GM23248 (cell line): ENCODE measurements around the gene ARSG. TPM values are rescaled to one million over a fixed set of nuclear protein-coding genes. Genes with fewer than 3 reads are reported as not detected.

Experiments
- DNase-seq: peaks from one replicate; pipeline ENCODE4 v3.0.0-alpha.2; 2015
- H2AFZ ChIP-seq: fragments of 200-600 bp; sonication (generic); 2 replicates; pipeline ENCODE4 v1.6.1; 2016; ENCODE audit warnings: antibody characterized with exemption
- H3F3A ChIP-seq: fragments of 200-600 bp; sonication (generic); 2 replicates; pipeline ENCODE4 v1.6.1; 2016; ENCODE audit warnings: mild to moderate bottlenecking, antibody characterized with exemption, mixed run types; ENCODE audit not compliant: insufficient read depth
- H3K27ac ChIP-seq: fragments of 200-600 bp; sonication (generic); 2 replicates; pipeline ENCODE4 v1.5.1; 2016; ENCODE audit warnings: mild to moderate bottlenecking
- H3K27me3 ChIP-seq: fragments of 200-600 bp; sonication (generic); replicated peaks from 2 replicates; pipeline ENCODE4 v1.6.1; 2016; ENCODE audit warnings: mild to moderate bottlenecking; ENCODE audit not compliant: insufficient read depth
- H3K36me3 ChIP-seq: fragments of 200-600 bp; sonication (generic); 2 replicates; pipeline ENCODE4 v1.6.1; 2016; ENCODE audit warnings: low read depth, mild to moderate bottlenecking
- H3K4me1 ChIP-seq: fragments of 200-600 bp; sonication (generic); 2 replicates; pipeline ENCODE4 v1.6.1; 2016; ENCODE audit warnings: mild to moderate bottlenecking; ENCODE audit not compliant: insufficient read depth
- H3K4me2 ChIP-seq: fragments of 200-600 bp; sonication (generic); one replicate; pipeline ENCODE4 v1.6.1; 2016; ENCODE audit warnings: mild to moderate bottlenecking; ENCODE audit not compliant: unreplicated experiment
- H3K4me3 ChIP-seq: fragments of 200-600 bp; sonication (generic); 2 replicates; pipeline ENCODE4 v1.5.1; 2016; ENCODE audit warnings: mild to moderate bottlenecking
- H3K79me2 ChIP-seq: fragments of 200-600 bp; sonication (generic); 2 replicates; pipeline ENCODE4 v1.6.1; 2016; ENCODE audit warnings: mild to moderate bottlenecking; ENCODE audit not compliant: insufficient read depth
- H3K9ac ChIP-seq: fragments of 200-600 bp; sonication (generic); 2 replicates; pipeline ENCODE4 v1.6.1; 2016; ENCODE audit warnings: mild to moderate bottlenecking
- H3K9me2 ChIP-seq: fragments of 200-600 bp; sonication (generic); 2 replicates; pipeline ENCODE4 v1.6.1; 2016; ENCODE audit warnings: mixed run types, mild to moderate bottlenecking, moderate library complexity; ENCODE audit not compliant: insufficient read depth
- H3K9me3 ChIP-seq: fragments of 200-600 bp; sonication (generic); one replicate; pipeline ENCODE4 v1.6.1; 2017; ENCODE audit warnings: low read depth
- H4K20me1 ChIP-seq: fragments of 200-600 bp; sonication (generic); 2 replicates; pipeline ENCODE4 v1.6.0; 2016; ENCODE audit not compliant: insufficient read depth
- EZH2 ChIP-seq: fragments of 200-600 bp; sonication (generic); IDR thresholded peaks from 2 replicates; pipeline ENCODE4 v1.6.1; 2018; ENCODE audit warnings: antibody characterized with exemption, mild to moderate bottlenecking; ENCODE audit not compliant: insufficient read depth, poor library complexity, severe bottlenecking
- EZH2phosphoT487 ChIP-seq: fragments of 200-600 bp; sonication (generic); IDR thresholded peaks from 2 replicates; pipeline ENCODE4 v1.6.1; 2018; ENCODE audit warnings: antibody characterized with exemption, moderate library complexity, mild to moderate bottlenecking, low read depth; ENCODE audit not compliant: insufficient read depth
- WGBS, 2 experiments: methylation state at CpG; one replicate each; pipeline ENCODE4 v1.1.6; 2015 to 2017; ENCODE audit warnings: low lambda C conversion rate in 2 of 2, low coverage in 1 of 2; ENCODE audit errors: missing lambda C conversion rate in 2 of 2; 5-methylcytosine and 5-hydroxymethylcytosine counted together
- in situ Hi-C: fragments of 300-500 bp; cut with MboI; formaldehyde crosslinking; loops from 2 replicates; pipeline ENCODE4 v1.15.0; 2020
- polyA plus RNA-seq: library from polyadenylated mRNA; unstranded; fragments of >200 nt; fragmentation: Nextera tagmentation; extraction: Ambion mirVana; gene quantifications from 2 replicates; pipeline ENCODE4 v1.2.1, GENCODE V29; 2016
- total RNA-seq: library from RNA; depleted of rRNA; stranded (reverse); fragments of >200 nt; shearing (Covaris generic); gene quantifications from 2 replicates; pipeline ENCODE4 v1.2.3, GENCODE V29; 2014

The ARSG gene
- total and polyA plus RNA-seq, 2 experiments from 2014 or later = 2.8 to 5.6 TPM

DNA sequence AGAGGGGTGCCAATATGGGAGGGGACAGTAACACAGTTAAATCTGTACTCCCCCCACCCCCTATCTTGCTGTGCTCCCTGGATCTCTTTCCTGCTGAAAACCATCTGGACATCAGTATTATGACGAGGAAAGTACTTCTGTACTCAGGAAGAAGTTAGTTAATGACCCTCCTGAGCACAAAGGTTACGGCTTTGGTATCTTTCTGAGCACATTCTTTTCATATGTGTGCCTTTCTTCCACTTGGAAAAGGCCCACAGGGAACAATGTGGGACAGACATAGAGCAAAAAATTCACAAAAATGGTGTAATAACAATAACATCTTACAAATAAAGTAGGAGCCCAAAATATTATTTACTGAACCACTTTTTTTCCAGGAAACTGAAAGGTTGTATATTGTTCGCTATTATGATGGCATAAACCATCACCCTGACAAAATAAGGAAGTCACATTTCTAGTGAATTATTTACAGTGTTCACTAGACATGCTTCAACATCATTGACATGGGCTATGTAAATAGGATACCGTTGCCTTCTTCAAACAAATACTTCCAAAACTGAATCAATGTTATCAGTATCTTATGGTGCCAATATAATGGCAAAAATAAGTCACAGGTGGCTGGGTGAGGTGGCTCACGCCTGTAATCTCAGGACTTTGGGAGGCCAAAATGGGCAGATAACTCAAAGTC, 160.5 kb downstream of the ARSG start:
- no peaks in the 10 kb centered on the region for H3K9me3 ChIP-seq
- H3K9ac ChIP-seq = no peak overlapping the region
- H3K36me3 ChIP-seq = peaks cover 52% of the 10 kb centered on the region
- H3K9me2 ChIP-seq = no peaks in the 10 kb centered on the region
- in situ Hi-C loops = no loop called here
- H3F3A ChIP-seq = peaks cover 29% of the 10 kb centered on the region
- H3K4me2 ChIP-seq = no peak overlapping the region
- 0 out of 2 replicates have a peak, but pooled peaks cover 3% of the 10 kb centered on the region for H4K20me1 ChIP-seq
- no peak for TF ChIP-seq EZH2
- no peak for TF ChIP-seq EZH2phosphoT487
- H3K27me3 ChIP-seq = no peaks in the 10 kb centered on the region
- no peak overlapping the region for H2AFZ ChIP-seq
- peaks cover 16% of the 10 kb centered on the region for H3K4me1 ChIP-seq
- no peak overlapping the region for H3K27ac ChIP-seq
- H3K79me2 ChIP-seq = peaks cover 54% of the 10 kb centered on the region
- no peak for DNase-seq
- WGBS, 2 experiments = 95 to 97% methylated on average over 5 of the region's 5 CpGs
- no peak overlapping the region for H3K4me3 ChIP-seq

DNA sequence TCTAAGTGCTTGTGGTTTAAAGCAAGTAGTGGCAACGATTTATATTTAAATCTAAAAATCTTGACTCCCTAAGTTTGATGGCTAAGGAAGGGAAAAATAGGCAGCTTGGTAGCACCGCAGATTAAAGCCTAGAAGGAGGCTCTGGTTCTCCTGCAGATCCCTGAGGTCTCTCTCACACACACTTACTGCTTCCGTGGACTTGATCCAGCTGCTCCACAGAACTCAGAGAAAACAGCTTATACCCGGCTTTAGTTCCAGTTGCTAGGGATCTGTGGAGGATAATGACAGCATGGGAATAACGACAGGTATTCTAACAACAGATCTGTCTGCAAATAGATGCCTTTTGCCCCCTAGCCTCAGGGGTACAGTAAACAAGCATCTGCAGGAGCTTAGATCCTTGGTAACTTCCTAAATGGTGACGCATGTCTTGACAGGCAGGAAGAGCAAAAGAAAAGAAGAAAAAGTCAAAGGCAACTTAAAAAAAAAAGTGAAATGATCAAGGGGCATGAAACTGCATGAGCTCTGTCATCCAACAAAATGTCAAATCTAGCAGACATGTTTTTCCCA, 161.5 kb downstream of the ARSG start:
- H3K27ac ChIP-seq = no peak overlapping the region
- no peaks in the 10 kb centered on the region for H3K9me2 ChIP-seq
- H3K4me2 ChIP-seq = no peak overlapping the region
- H3K79me2 ChIP-seq = peaks cover 54% of the 10 kb centered on the region
- H3K36me3 ChIP-seq = peaks cover 48% of the 10 kb centered on the region
- no peak overlapping the region for H3K4me3 ChIP-seq
- no peak overlapping the region for H2AFZ ChIP-seq
- no peaks in the 10 kb centered on the region for H3K9me3 ChIP-seq
- peaks cover 16% of the 10 kb centered on the region for H3K4me1 ChIP-seq
- in situ Hi-C loops = no loop called here
- H3K9ac ChIP-seq = no peak overlapping the region
- H3K27me3 ChIP-seq = no peaks in the 10 kb centered on the region
- WGBS, 2 experiments = 67 to 74% methylated on average over 6 of the region's 6 CpGs
- 0 out of 2 replicates have a peak, but pooled peaks cover 3% of the 10 kb centered on the region for H4K20me1 ChIP-seq
- H3F3A ChIP-seq = peaks cover 29% of the 10 kb centered on the region
- no peak for TF ChIP-seq EZH2phosphoT487
- TF ChIP-seq EZH2 = no peak
- DNase-seq = no peak

DNA sequence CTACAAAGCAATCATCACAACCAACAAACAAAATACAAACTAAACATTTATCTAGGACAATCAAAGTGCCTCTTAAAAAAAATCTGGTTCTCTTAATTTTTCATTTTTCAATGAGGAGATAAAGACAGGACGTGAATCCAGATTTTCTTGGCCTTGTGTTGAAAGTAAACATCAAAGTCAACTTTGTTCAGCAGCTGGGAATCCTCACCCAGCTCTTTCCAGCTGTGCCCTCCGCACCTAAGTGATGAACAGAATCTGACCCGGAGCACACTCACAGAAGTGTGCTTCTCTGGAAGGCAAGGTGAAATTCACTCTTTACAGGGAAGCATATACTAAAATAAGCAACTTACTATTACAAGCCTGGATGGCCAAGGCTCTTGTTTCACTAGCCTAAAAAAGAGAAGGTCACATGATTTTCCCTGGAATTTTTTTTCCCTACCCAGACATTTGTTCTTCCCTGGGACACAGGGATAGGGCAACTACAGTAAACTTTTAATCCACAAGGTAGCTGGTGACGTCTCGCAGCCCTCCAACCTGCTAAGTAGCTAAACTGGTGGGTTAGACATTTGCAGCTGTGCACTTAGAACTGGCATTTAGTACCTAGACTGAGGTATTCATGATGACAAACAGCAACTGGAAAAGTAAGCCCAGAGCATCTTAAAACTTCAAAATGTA, 162.8 kb downstream of the ARSG start:
- Histone ChIP-seq H3K9me3 (no peaks in the 10 kb centered on the region), H3K36me3 (peaks cover 35% of the 10 kb centered on the region), H4K20me1 (0 out of 2 replicates have a peak, but pooled peaks cover 3% of the 10 kb centered on the region), H3K79me2 (peaks cover 54% of the 10 kb centered on the region), H3K9me2 (no peaks in the 10 kb centered on the region), H3K9ac (peak overlapping the region; percentile 99), H3K4me3 (no peak overlapping the region), H2AFZ (no peak overlapping the region), H3F3A (peaks cover 36% of the 10 kb centered on the region), H3K4me2 (no peak overlapping the region), H3K27ac (peak overlapping the region; percentile 99; the same call in 1 of the 2 replicates), H3K27me3 (no peaks in the 10 kb centered on the region), H3K4me1 (peaks cover 16% of the 10 kb centered on the region)
- TF ChIP-seq EZH2phosphoT487 = no peak
- TF ChIP-seq EZH2 = no peak
- in situ Hi-C loops = no loop called here
- WGBS, 2 experiments = 92 to 94% methylated on average over 5 of the region's 5 CpGs
- no peak for DNase-seq

DNA sequence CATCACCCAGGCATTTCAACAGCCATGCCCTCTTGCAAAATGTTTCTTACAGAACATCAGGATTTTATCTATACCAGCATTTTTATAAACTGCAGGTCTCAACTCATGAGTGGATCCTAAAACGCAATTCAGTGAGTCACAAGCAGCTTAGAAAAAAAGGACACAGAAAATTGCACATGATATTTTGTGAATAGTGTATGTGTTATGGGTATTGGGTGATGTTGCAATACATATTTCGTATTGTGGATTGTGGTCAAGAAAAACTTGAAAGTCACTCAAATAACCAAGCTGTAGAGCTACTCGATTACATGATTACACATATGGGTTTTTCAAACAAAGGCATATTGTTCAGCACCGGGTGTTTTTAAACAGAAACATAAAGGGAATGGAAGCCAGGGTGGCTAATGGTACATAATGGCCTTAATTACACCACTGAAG, 164.6 kb downstream of the ARSG start:
- H3K9me3 ChIP-seq = no peaks in the 10 kb centered on the region
- H3K79me2 ChIP-seq = peaks cover 45% of the 10 kb centered on the region
- in situ Hi-C loops = no loop called here
- peak; percentile 90 for DNase-seq
- H3K9me2 ChIP-seq = no peaks in the 10 kb centered on the region
- H3F3A ChIP-seq = peaks cover 36% of the 10 kb centered on the region
- H3K9ac ChIP-seq = peak overlapping the region; percentile 99
- no peak overlapping the region for H2AFZ ChIP-seq
- H3K36me3 ChIP-seq = peaks cover 17% of the 10 kb centered on the region; the same call in 1 of the 2 replicates
- TF ChIP-seq EZH2phosphoT487 = no peak
- no peak for TF ChIP-seq EZH2
- peaks cover 16% of the 10 kb centered on the region for H3K4me1 ChIP-seq
- H3K27ac ChIP-seq = peak overlapping the region; percentile 99
- 0 out of 2 replicates have a peak, but pooled peaks cover 3% of the 10 kb centered on the region for H4K20me1 ChIP-seq
- 0 to 1% methylated on average over 4 of the region's 4 CpGs for WGBS, 2 experiments
- H3K4me3 ChIP-seq = peak overlapping the region; percentile 80
- peak overlapping the region; percentile 96 for H3K4me2 ChIP-seq
- no peaks in the 10 kb centered on the region for H3K27me3 ChIP-seq
